Measurements from ENCODE around the gene TBC1D14. TPM values are rescaled to one million over a fixed set of nuclear protein-coding genes. Genes with fewer than 3 reads are reported as not detected.

The TBC1D14 gene
- total RNA-seq, 2 experiments from 2014 or later, result 38.4 to 44.1 TPM

- Histone ChIP-seq H3K9me3 (ENCODE audit: low read length) (peaks cover 5% of the 10 kb centered on the region; the same call in 1 of the 2 replicates), H2AFZ (ENCODE audit: low read length) (no peak overlapping the region), H4K20me1 (ENCODE audit: insufficient read depth, low read length) (no peaks in the 10 kb centered on the region), H3K27ac (ENCODE audit: low read depth, low read length, poor library complexity, severe bottlenecking) (no peak overlapping the region), H3K36me3 (ENCODE audit: insufficient read depth, low read length) (no peaks in the 10 kb centered on the region; the same call in 1 of the 2 replicates), H3K4me2 (ENCODE audit: low read length) (no peak overlapping the region), H3K4me3 (ENCODE audit: low read depth, low read length, poor library complexity, severe bottlenecking) (no peak overlapping the region), H3K79me2 (ENCODE audit: insufficient read depth, low read depth, low read length) (no peaks in the 10 kb centered on the region), H3K9me2 (ENCODE audit: insufficient read depth, low read length) (no peaks in the 10 kb centered on the region), H3K4me1 (ENCODE audit: insufficient read depth, low read length, poor library complexity, severe bottlenecking) (peaks cover 45% of the 10 kb centered on the region)
- intact Hi-C loops (cut with micrococcal nuclease; ENCODE audit: unreplicated experiment), result no loop called here
- no peak for TF ChIP-seq EZH2phosphoT487 (IDR thresholded peaks at IDR 0.05; ENCODE audit: borderline replicate concordance, low read depth, low read length)
- TF ChIP-seq CTCF (conservative IDR thresholded peaks at IDR 0.05; ENCODE audit: low read length), result no peak
- ChIA-PET POLR2A (no interaction called here), CTCF (ENCODE audit: unreplicated experiment) (no interaction called here)
- no peak for DNase-seq (ENCODE audit: low spot score)
- BruUV-seq (replicated peaks), result no TSS peak
These were observed 52.0 kb downstream of the TBC1D14 start for GRCh38 chr4:6961496-6962210.

GRCh38 chr4:6962211-6963041 lies 52.8 kb downstream of the TBC1D14 start:
- Histone ChIP-seq H3K9me2 (ENCODE audit: insufficient read depth, low read length) (no peaks in the 10 kb centered on the region), H3K4me2 (ENCODE audit: low read length) (peak overlapping the region; percentile 83), H3K79me2 (ENCODE audit: insufficient read depth, low read depth, low read length) (no peaks in the 10 kb centered on the region), H3K9me3 (ENCODE audit: low read length) (peaks cover 5% of the 10 kb centered on the region; the same call in 1 of the 2 replicates), H3K4me3 (ENCODE audit: low read depth, low read length, poor library complexity, severe bottlenecking) (no peak overlapping the region), H2AFZ (ENCODE audit: low read length) (no peak overlapping the region), H3K27ac (ENCODE audit: low read depth, low read length, poor library complexity, severe bottlenecking) (no peak overlapping the region), H3K36me3 (ENCODE audit: insufficient read depth, low read length) (no peaks in the 10 kb centered on the region; the same call in 1 of the 2 replicates), H4K20me1 (ENCODE audit: insufficient read depth, low read length) (no peaks in the 10 kb centered on the region), H3K4me1 (ENCODE audit: insufficient read depth, low read length, poor library complexity, severe bottlenecking) (peaks cover 53% of the 10 kb centered on the region)
- BruUV-seq (replicated peaks), result no TSS peak
- intact Hi-C loops (cut with micrococcal nuclease; ENCODE audit: unreplicated experiment), result no loop called here
- no peak for DNase-seq (ENCODE audit: low spot score)
- TF ChIP-seq CTCF (conservative IDR thresholded peaks at IDR 0.05; ENCODE audit: low read length) (no peak), EZH2phosphoT487 (IDR thresholded peaks at IDR 0.05; ENCODE audit: borderline replicate concordance, low read depth, low read length) (no peak)
- POLR2A ChIA-PET, result interaction anchor here (0.7 to 1.9 kb wide), 3 partner anchors 12 to 24 kb away, joined by 3 to 6 read pairs (median 4); no protein-coding TSS in a partner anchor
- CTCF ChIA-PET (ENCODE audit: unreplicated experiment), result interaction anchor here (0.6 kb wide), 1 partner anchor 1586 kb away, joined by 3 read pairs; no protein-coding TSS in a partner anchor
